CD4-positive, alpha-beta T cell treated with Interleukin-2 at 100 ng/mL for 4 hours (primary cell): Measurements from ENCODE around the gene LAMB3.

Source experiments
- DNase-seq: peaks from one replicate; pipeline ENCODE4 v3.0.0-alpha.2; 2020; ENCODE audit warnings: low spot score

The LAMB3 gene

GRCh38 chr1:209617755-209618154, 34.5 kb downstream of the LAMB3 start:
- no peak for DNase-seq

- no peak for DNase-seq
Observed at GRCh38 chr1:209617047-209617673, 35.1 kb downstream of the LAMB3 start.

- DNase-seq, result no peak
Observed at GRCh38 chr1:209616366-209617046, 35.7 kb downstream of the LAMB3 start.

GRCh38 chr1:209614906-209615305, 37.3 kb downstream of the LAMB3 start:
- no peak for DNase-seq

- no peak for DNase-seq
Observed at GRCh38 chr1:209614151-209614420, 38.1 kb downstream of the LAMB3 start.

- no peak for DNase-seq
Observed at GRCh38 chr1:209613400-209614150, 38.6 kb downstream of the LAMB3 start.

- no peak for DNase-seq
Observed at GRCh38 chr1:209612646-209613399, 39.4 kb downstream of the LAMB3 start.

DNA sequence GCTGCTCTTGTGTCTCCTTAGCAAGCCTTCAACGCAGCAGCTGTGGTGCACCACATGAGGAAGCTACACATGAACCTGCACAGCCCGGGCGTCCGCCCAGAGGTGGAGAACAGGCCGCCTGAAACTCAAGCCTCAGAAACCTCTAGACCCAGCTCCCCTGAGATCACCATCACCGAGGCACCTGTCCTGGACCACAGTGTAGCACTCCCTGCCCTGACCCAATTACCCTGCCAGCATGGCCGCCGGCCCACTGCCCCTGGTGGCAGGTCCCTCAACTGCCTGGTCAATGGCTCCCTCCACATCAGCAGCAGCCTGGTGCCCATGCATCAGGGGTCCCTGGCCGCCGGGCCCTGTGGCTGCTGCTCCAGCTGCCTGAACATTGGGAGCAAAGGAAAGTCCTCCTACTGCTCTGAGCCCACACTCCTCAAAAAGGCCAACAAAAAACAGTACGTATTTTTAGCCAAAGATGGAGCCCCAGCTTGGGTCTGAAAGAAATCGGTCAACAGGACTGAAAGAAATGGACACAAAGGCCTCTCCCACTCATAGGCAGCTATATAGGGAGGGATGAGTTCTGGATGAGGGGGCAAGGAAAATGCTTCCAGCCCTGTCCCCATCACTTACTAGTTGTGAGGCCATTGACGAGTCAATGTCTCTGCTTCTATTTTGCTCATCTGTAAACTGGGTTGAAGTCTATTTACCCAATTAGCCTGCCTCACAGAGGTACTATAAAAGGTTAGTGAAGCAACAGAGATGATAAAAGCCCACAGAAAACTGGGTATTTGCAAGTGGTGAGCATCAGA, 40.3 kb downstream of the LAMB3 start:
- DNase-seq, result no peak

GRCh38 chr1:209610631-209610905, 41.7 kb downstream of the LAMB3 start:
- DNase-seq, result no peak

GRCh38 chr1:209609791-209610630, 42.2 kb downstream of the LAMB3 start:
- no peak for DNase-seq

- DNase-seq, result no peak
Observed at GRCh38 chr1:209609041-209609790, 43.0 kb downstream of the LAMB3 start.

DNA sequence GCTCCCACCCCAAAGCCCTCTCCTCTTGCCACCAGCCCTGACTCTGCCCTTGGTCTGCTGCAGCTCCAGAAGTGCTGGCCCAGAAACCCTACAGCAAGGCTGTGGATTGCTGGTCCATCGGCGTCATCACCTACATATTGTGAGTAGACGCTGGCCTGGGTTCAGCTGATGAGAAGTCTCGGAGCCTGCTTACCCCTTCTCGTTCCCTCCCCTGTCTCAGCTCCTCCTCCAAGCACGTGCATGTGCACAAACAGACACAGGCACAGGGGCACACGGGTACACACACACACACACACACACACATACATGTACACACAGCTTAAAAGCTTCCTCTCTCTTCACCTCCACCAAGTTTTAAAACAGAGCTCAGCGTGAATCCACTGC, 44.4 kb downstream of the LAMB3 start:
- no peak for DNase-seq

DNA sequence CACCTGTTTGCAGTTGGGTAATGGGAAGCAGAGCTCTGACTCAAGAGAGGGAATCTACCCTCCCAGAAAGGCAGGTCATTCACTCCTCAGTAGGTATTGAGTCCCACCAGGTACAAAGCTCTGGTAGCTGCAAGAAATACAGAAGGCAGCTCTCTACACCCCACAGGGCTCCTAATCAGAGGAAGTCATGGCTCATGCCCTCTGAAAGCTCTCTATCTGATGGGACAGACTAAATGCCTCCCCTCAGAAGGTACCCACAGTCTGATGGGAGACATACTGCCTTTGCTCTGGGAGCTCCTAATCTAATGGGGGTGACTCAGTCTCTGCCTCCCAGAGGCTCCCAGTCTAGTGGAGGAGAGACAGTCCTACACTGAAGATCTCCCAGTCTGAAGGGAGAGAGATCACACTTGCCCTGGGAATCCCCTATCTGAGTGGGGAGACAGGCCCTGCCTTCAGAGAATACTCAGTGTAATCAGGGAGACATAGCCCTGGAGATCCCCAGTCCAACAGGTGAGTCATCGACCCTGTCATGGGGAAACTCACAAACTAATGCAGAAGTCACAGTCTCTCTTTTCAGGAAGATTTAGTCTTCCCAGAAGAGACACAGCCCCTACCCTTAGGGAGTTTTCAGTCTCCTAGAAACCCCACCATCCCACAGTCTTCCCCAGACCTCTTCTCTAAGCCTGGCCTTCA, 45.0 kb downstream of the LAMB3 start:
- DNase-seq, result peak; percentile 15

DNA sequence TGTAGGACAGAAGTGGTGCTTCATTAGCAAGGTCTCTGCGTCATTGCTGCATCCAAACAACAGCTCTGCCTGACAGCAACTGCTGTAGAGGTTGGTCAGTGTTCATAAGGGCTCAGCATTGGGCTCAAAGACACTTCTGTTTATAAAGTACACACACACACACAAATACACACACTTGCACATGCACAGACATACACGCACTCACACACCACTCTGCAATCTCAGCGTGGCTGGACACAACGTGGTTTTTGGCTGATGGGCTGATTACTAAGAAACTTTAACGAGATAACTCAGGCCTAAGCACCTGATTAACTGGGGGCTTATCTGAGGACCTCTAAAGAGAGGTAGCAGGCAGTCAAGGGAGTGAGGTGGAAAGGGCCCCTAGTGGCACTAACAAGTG, 48.3 kb downstream of the LAMB3 start:
- no peak for DNase-seq

DNA sequence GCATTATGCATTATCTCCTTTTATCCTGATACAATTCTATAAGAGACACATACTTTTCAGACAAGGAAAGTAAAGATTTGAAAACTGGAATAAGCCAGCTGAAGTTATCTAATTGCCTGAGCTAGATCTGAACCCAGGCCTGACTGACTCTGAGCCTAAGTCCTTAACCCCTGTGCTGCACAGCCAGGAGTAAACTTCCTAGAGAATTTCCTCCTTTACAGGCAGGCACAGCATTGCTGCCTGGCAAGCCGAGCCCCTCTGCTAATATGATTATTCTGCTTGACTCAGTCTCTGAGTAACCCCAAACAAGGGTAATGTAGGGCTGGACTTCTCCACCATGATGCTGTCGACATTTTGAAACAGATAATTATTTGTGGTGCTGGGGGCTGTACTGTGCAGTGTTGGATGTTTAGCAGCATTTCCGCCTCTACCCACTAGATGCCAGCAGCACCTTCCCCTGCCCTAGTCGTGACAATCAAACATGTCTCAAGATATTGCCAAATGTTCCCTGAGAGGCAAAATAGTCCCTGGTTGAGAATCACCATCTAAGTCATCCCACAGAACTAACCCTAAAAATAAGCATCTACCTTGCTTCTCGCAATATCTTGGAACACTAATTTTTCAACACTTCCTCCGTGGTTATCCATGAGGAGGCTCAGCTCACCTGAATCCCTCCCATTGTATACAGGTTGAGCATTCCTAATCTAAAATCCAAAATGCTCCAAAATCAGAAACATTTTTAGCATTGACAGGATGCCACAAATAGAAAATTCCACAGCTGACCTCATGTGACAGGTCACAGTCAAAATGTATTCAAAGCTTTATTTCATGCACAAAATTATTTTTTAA, 50.2 kb downstream of the LAMB3 start:
- DNase-seq, result peak; percentile 26

DNA sequence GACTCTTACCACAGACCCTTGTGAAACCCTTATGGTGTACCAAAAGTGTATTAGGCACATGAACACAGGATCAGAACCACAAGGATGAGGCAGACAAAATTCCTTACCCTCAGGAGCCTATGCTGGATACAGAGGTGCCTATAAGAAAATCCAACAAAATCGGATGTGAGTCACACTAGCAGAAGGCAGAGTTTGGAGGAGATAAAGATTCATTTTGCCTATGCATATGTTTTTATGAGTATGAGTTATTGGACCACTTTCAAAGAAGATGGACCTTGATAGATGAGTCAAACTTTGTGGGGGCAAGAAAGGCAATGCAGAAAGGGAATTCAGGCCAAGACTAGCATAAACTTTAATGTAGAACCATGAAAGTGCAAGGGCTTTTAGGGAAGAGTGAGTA, 51.7 kb downstream of the LAMB3 start:
- no peak for DNase-seq

DNA sequence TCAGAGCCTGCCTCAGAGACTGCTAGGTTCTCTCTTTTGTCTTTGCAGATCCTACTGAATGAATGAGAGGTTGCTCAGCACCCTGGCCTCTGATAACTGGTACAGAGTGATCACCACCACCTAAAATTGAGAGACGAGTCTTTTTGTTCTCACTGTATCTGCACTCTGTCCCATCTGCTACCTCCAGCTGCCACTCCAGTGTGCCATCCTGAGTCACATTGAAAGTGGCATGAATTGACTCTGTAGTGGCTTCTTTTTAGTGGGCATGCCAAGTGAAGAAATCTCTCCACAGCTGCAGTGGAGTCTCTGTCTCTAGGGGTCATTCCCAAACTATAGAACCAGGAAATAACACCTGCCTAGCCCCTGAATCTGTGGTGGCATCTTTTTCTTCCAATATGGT, 54.0 kb downstream of the LAMB3 start:
- DNase-seq, result no peak

- no peak for DNase-seq
Observed at GRCh38 chr1:209597499-209597898, 54.7 kb downstream of the LAMB3 start.
